Activated naive CD4-positive, alpha-beta T cell treated with anti-CD3 and anti-CD28 coated beads, Interleukin-2, amount 10 ng/mL, durations not matched to agents 5 hours and 36 hours (primary cell): ENCODE results near the gene TP53TG3D. TPM values are rescaled to one million over a fixed set of nuclear protein-coding genes. Genes with fewer than 3 reads are reported as not detected.

Experiments used
- total RNA-seq, 2 experiments: library from RNA; stranded (reverse); gene quantifications; one replicate each; pipeline ENCODE4 v1.2.3, GENCODE V29; 2021

The TP53TG3D gene
- total RNA-seq, result not detected

GRCh38 chr16:32252986-32253385, at the start of gene TP53TG3D:
Gene TP53TG3D, plus strand, starts transcription at chr16:32253286. Its CDS starts 68 bp downstream, at chr16:32253354.

